ENCODE measurements around the gene BZW1. TPM values are rescaled to one million over a fixed set of nuclear protein-coding genes. Genes with fewer than 3 reads are reported as not detected.
A peak's percentile ranks its signal among the peaks of the same experiment; 100 is the strongest.

The BZW1 gene
- total and polyA plus RNA-seq, 5 donors from 2014 or later, result 181 to 261 (median 234) TPM

- H3K4me1 ChIP-seq (ENCODE audit: control insufficient read depth, insufficient read depth, low read length, poor library complexity, severe bottlenecking), result no peaks in the 10 kb centered on the region
- peaks cover 6% of the 10 kb centered on the region in 2 experiments for H3K9me3 ChIP-seq (ENCODE audit: control insufficient read depth in 2 of 2, low read length in 2 of 2)
- no peak overlapping the region for H3K27ac Mint-ChIP-seq
- H3K27me3 ChIP-seq (ENCODE audit: control insufficient read depth, insufficient read depth, low read length), result peaks cover 15% of the 10 kb centered on the region
- DNase-seq, result no peak
- ATAC-seq (ENCODE audit: low read depth in 2 of 2), result no peak
- no peaks in the 10 kb centered on the region for H3K36me3 ChIP-seq (ENCODE audit: control insufficient read depth, insufficient read depth, low read length)
- H3K4me1 Mint-ChIP-seq, result no peaks in the 10 kb centered on the region
- no peaks in the 10 kb centered on the region for H3K36me3 Mint-ChIP-seq
- no peak overlapping the region for H3K27ac ChIP-seq (ENCODE audit: insufficient read depth, low read length, poor library complexity, severe bottlenecking)
- no peak overlapping the region for H3K4me3 ChIP-seq (ENCODE audit: low read depth, low read length)
- H3K4me3 Mint-ChIP-seq, result no peak overlapping the region
- peaks cover 28% of the 10 kb centered on the region for H3K27me3 Mint-ChIP-seq
- peaks cover 0 to 10% (median 1%) of the 10 kb centered on the region in 7 donors for H3K9me3 Mint-ChIP-seq
These were observed 39.1 kb upstream of the BZW1 start for GRCh38 chr2:200772620-200773019.

DNA sequence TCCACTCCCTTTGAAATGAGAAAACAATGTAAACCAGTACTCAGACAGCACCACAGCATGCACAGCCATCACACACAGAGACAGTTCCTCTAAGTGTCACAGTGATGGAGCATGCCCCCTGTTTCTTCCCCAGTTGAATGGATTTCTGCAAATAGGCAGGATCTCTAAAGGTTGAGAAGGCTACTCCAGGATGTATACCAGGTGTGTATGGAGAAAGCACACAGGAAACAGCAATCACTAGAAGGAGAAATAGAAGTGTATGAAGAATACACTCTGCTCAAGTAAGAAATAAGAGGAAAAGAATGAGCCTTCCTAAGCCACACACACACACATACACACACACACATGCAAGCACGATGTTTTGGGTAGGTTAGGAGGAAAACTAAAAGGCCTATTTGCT lies 38.6 kb upstream of the BZW1 start:
- DNase-seq (no peak), ATAC-seq (ENCODE audit: low read depth in 2 of 2) (no peak)
- Histone ChIP-seq H3K27ac (ENCODE audit: insufficient read depth, low read length, poor library complexity, severe bottlenecking) (no peak overlapping the region), H3K9me3 (ENCODE audit: control insufficient read depth in 2 of 2, low read length in 2 of 2) (peaks cover 6% of the 10 kb centered on the region in 2 experiments), H3K36me3 (ENCODE audit: control insufficient read depth, insufficient read depth, low read length) (no peaks in the 10 kb centered on the region), H3K4me1 (ENCODE audit: control insufficient read depth, insufficient read depth, low read length, poor library complexity, severe bottlenecking) (no peaks in the 10 kb centered on the region), H3K4me3 (ENCODE audit: low read depth, low read length) (no peak overlapping the region), H3K27me3 (ENCODE audit: control insufficient read depth, insufficient read depth, low read length) (peaks cover 15% of the 10 kb centered on the region)
- peaks cover 28% of the 10 kb centered on the region for H3K27me3 Mint-ChIP-seq
- H3K9me3 Mint-ChIP-seq, result peaks cover 0 to 10% (median 1%) of the 10 kb centered on the region in 7 donors
- no peak overlapping the region for H3K27ac Mint-ChIP-seq
- H3K36me3 Mint-ChIP-seq, result no peaks in the 10 kb centered on the region
- no peaks in the 10 kb centered on the region for H3K4me1 Mint-ChIP-seq
- no peak overlapping the region for H3K4me3 Mint-ChIP-seq

DNA sequence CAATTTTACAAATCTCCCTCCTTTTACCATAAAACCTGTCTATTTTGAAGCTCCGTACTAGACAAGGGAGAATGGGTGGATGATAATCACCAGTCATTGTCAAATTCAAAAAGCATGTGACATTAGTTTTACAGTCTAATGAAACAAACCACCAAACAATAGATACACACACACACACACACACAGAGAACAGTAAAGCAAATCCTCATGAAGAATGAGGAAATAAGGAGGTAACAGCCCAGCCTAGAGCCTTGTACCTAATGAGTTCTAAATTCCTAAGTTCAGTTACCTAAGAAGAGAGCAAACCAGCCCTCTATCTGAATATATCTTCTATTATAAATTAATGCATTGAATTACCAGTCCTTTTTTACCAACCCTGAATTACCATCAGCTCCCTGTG lies 36.8 kb upstream of the BZW1 start:
- ATAC-seq (ENCODE audit: low read depth in 2 of 2) (no peak), DNase-seq (no peak)
- peaks cover 0 to 10% (median 1%) of the 10 kb centered on the region in 7 donors for H3K9me3 Mint-ChIP-seq
- H3K4me1 ChIP-seq (ENCODE audit: control insufficient read depth, insufficient read depth, low read length, poor library complexity, severe bottlenecking), result no peaks in the 10 kb centered on the region
- no peak overlapping the region for H3K4me3 Mint-ChIP-seq
- H3K27me3 ChIP-seq (ENCODE audit: control insufficient read depth, insufficient read depth, low read length), result peaks cover 15% of the 10 kb centered on the region
- peaks cover 6% of the 10 kb centered on the region in 2 experiments for H3K9me3 ChIP-seq (ENCODE audit: control insufficient read depth in 2 of 2, low read length in 2 of 2)
- no peaks in the 10 kb centered on the region for H3K4me1 Mint-ChIP-seq
- H3K36me3 Mint-ChIP-seq, result no peaks in the 10 kb centered on the region
- H3K27ac ChIP-seq (ENCODE audit: insufficient read depth, low read length, poor library complexity, severe bottlenecking), result no peak overlapping the region
- peaks cover 30% of the 10 kb centered on the region for H3K27me3 Mint-ChIP-seq
- H3K4me3 ChIP-seq (ENCODE audit: low read depth, low read length), result no peak overlapping the region
- H3K27ac Mint-ChIP-seq, result no peak overlapping the region
- H3K36me3 ChIP-seq (ENCODE audit: control insufficient read depth, insufficient read depth, low read length), result no peaks in the 10 kb centered on the region

DNA sequence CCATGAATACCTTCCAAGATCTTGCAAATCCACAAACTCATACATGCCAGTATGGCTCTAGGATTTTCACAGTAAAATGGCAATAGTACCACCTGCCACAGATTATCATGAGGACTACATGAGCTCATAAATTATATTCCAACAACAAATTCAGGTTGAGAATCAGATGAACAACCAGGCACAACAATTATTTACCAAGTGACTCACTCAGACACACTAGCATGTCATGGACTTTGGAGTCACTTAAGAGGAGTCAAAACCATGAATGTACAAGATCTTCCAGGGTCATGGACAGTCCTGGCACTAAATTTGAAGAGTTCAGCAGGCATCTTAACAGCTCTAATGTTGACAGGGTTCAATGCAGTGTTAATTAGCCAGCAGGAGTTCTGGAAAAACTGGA lies 34.4 kb upstream of the BZW1 start:
- no peaks in the 10 kb centered on the region for H3K36me3 Mint-ChIP-seq
- peaks cover 0 to 10% (median 1%) of the 10 kb centered on the region in 7 donors for H3K9me3 Mint-ChIP-seq
- no peak overlapping the region for H3K4me3 Mint-ChIP-seq
- Histone ChIP-seq H3K9me3 (ENCODE audit: control insufficient read depth in 2 of 2, low read length in 2 of 2) (peaks cover 6% of the 10 kb centered on the region in 2 experiments), H3K27me3 (ENCODE audit: control insufficient read depth, insufficient read depth, low read length) (peaks cover 11% of the 10 kb centered on the region), H3K4me1 (ENCODE audit: control insufficient read depth, insufficient read depth, low read length, poor library complexity, severe bottlenecking) (no peaks in the 10 kb centered on the region), H3K36me3 (ENCODE audit: control insufficient read depth, insufficient read depth, low read length) (no peaks in the 10 kb centered on the region), H3K4me3 (ENCODE audit: low read depth, low read length) (no peak overlapping the region), H3K27ac (ENCODE audit: insufficient read depth, low read length, poor library complexity, severe bottlenecking) (no peak overlapping the region)
- H3K4me1 Mint-ChIP-seq, result no peaks in the 10 kb centered on the region
- DNase-seq (no peak), ATAC-seq (ENCODE audit: low read depth in 2 of 2) (no peak)
- peaks cover 32% of the 10 kb centered on the region for H3K27me3 Mint-ChIP-seq
- no peak overlapping the region for H3K27ac Mint-ChIP-seq

DNA sequence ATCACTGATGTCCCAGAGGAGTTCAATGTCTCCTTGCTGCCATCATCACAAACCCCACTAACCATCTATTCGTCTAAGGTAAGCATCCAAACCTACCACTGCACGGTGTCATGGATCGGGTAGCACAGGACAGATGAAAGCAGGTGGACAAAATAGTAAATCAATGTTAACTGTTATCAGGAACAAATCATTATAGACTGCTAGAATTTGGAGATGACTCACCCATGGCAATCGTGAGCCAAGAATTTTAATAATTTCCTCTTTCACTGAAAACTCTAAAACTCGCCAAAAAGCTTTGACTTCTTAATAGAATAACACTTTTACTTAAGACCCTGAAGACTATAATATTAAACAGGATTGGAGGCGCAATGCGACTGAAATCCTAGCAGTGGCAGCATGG lies 33.7 kb upstream of the BZW1 start:
- Mint-ChIP-seq H3K9me3 (peaks cover 0 to 3% (median under 1%) of the 10 kb centered on the region in 7 donors), H3K4me3 (no peak overlapping the region), H3K36me3 (no peaks in the 10 kb centered on the region), H3K27ac (no peak overlapping the region), H3K4me1 (no peaks in the 10 kb centered on the region), H3K27me3 (peaks cover 27% of the 10 kb centered on the region)
- Histone ChIP-seq H3K27ac (ENCODE audit: insufficient read depth, low read length, poor library complexity, severe bottlenecking) (no peak overlapping the region), H3K9me3 (ENCODE audit: control insufficient read depth in 2 of 2, low read length in 2 of 2) (peaks cover 3 to 4% of the 10 kb centered on the region in 2 experiments), H3K4me1 (ENCODE audit: control insufficient read depth, insufficient read depth, low read length, poor library complexity, severe bottlenecking) (no peaks in the 10 kb centered on the region), H3K36me3 (ENCODE audit: control insufficient read depth, insufficient read depth, low read length) (no peaks in the 10 kb centered on the region), H3K4me3 (ENCODE audit: low read depth, low read length) (no peak overlapping the region), H3K27me3 (ENCODE audit: control insufficient read depth, insufficient read depth, low read length) (peaks cover 5% of the 10 kb centered on the region)
- ATAC-seq (ENCODE audit: low read depth in 2 of 2) (no peak), DNase-seq (no peak)

DNA sequence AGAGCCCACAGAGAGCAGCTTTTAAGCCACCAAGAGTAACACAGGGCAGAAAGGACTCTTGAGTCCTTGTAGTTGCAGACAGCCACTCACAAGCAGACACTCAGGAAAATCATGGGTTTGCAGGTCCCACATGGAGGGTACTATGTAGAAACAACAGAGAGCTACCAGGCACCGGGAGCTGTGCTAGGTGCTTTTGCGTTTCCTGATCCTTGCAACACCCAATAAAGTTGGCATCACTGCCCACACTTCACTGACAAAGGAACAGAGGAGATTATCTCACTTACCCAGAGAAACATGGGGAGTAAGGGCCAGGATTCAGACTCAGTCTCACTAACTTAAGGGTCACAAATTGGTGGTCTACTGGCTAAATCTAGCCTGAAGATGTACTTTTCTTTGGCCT lies 32.5 kb upstream of the BZW1 start:
- no peaks in the 10 kb centered on the region for H3K9me3 ChIP-seq (ENCODE audit: control insufficient read depth in 2 of 2, low read length in 2 of 2)
- Mint-ChIP-seq H3K27me3 (peaks cover 27% of the 10 kb centered on the region), H3K9me3 (no peaks in the 10 kb centered on the region), H3K27ac (no peak overlapping the region), H3K36me3 (no peaks in the 10 kb centered on the region), H3K4me3 (no peak overlapping the region), H3K4me1 (no peaks in the 10 kb centered on the region)
- H3K4me3 ChIP-seq (ENCODE audit: low read depth, low read length), result no peak overlapping the region
- no peak overlapping the region for H3K27ac ChIP-seq (ENCODE audit: insufficient read depth, low read length, poor library complexity, severe bottlenecking)
- DNase-seq (no peak), ATAC-seq (ENCODE audit: low read depth in 2 of 2) (no peak)
- no peaks in the 10 kb centered on the region for H3K36me3 ChIP-seq (ENCODE audit: control insufficient read depth, insufficient read depth, low read length)
- H3K4me1 ChIP-seq (ENCODE audit: control insufficient read depth, insufficient read depth, low read length, poor library complexity, severe bottlenecking), result no peaks in the 10 kb centered on the region
- peaks cover 2% of the 10 kb centered on the region for H3K27me3 ChIP-seq (ENCODE audit: control insufficient read depth, insufficient read depth, low read length)

- no peak overlapping the region for H3K27ac Mint-ChIP-seq
These were observed 30.1 kb upstream of the BZW1 start for GRCh38 chr2:200781616-200782015.

DNA sequence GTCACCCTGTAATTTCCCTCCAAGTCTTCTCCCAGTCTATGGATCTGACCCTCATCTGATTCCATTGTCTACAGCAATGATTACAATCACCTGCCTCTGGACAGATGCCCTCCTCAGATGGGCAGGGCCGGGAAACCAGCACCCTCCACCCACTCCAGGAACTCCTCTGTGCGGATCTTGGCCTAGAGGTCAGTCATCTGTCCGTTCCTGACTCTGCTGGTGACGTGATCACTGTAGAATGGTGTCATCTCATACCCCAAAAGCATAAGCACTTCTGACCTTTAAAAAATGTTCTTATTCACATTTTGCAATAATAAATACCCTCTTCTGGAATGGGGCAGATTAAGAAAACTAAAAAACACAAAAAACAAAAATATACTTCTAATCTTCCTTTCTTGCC lies 29.5 kb upstream of the BZW1 start:
- Histone ChIP-seq H3K4me1 (ENCODE audit: control insufficient read depth, insufficient read depth, low read length, poor library complexity, severe bottlenecking) (no peaks in the 10 kb centered on the region), H3K4me3 (ENCODE audit: low read depth, low read length) (no peak overlapping the region), H3K27ac (ENCODE audit: insufficient read depth, low read length, poor library complexity, severe bottlenecking) (no peak overlapping the region), H3K9me3 (ENCODE audit: control insufficient read depth in 2 of 2, low read length in 2 of 2) (no peaks in the 10 kb centered on the region), H3K27me3 (ENCODE audit: control insufficient read depth, insufficient read depth, low read length) (peaks cover 2% of the 10 kb centered on the region), H3K36me3 (ENCODE audit: control insufficient read depth, insufficient read depth, low read length) (no peaks in the 10 kb centered on the region)
- ATAC-seq (ENCODE audit: low read depth in 2 of 2) (no peak), DNase-seq (no peak)
- Mint-ChIP-seq H3K4me1 (no peaks in the 10 kb centered on the region), H3K27me3 (peaks cover 39% of the 10 kb centered on the region), H3K9me3 (no peaks in the 10 kb centered on the region), H3K36me3 (no peaks in the 10 kb centered on the region), H3K4me3 (no peak overlapping the region), H3K27ac (peak overlapping the region in 1 of 3 donors; percentile 42)

More at GRCh38 chr2:200781616-200782015, 30.1 kb upstream of the BZW1 start:
- H3K27me3 ChIP-seq (ENCODE audit: control insufficient read depth, insufficient read depth, low read length), result peaks cover 2% of the 10 kb centered on the region
- H3K9me3 ChIP-seq (ENCODE audit: control insufficient read depth in 2 of 2, low read length in 2 of 2), result no peaks in the 10 kb centered on the region
- no peaks in the 10 kb centered on the region for H3K9me3 Mint-ChIP-seq
- H3K27me3 Mint-ChIP-seq, result peaks cover 46% of the 10 kb centered on the region
- DNase-seq (no peak), ATAC-seq (ENCODE audit: low read depth in 2 of 2) (no peak)
- no peaks in the 10 kb centered on the region for H3K36me3 ChIP-seq (ENCODE audit: control insufficient read depth, insufficient read depth, low read length)
- no peak overlapping the region for H3K4me3 Mint-ChIP-seq
- no peak overlapping the region for H3K27ac ChIP-seq (ENCODE audit: insufficient read depth, low read length, poor library complexity, severe bottlenecking)
- H3K4me1 Mint-ChIP-seq, result no peaks in the 10 kb centered on the region
- no peak overlapping the region for H3K4me3 ChIP-seq (ENCODE audit: low read depth, low read length)
- no peaks in the 10 kb centered on the region for H3K36me3 Mint-ChIP-seq
- H3K4me1 ChIP-seq (ENCODE audit: control insufficient read depth, insufficient read depth, low read length, poor library complexity, severe bottlenecking), result no peaks in the 10 kb centered on the region

All from CD4-positive, CD25-positive, alpha-beta regulatory T cell (primary cell).